ENCODE results near the gene CCL5.

- TF ChIP-seq POLR2A (IDR thresholded peaks at IDR 0.05) (no peak), CTCF (IDR thresholded peaks at IDR 0.05) (no peak), POLR2AphosphoS5 (IDR thresholded peaks at IDR 0.05) (no peak)
These were observed 35.2 kb upstream of the CCL5 start for GRCh38 chr17:35915153-35915964.

Measured in sigmoid colon (tissue), 4 donors.